AG08395 (cell line): ENCODE data around the gene TRIP11.

Experiments
- DNase-seq: peaks from one replicate; pipeline ENCODE4 v3.0.0; 2012; ENCODE audit warnings: mixed read lengths, low spot score

Gene TRIP11

DNA sequence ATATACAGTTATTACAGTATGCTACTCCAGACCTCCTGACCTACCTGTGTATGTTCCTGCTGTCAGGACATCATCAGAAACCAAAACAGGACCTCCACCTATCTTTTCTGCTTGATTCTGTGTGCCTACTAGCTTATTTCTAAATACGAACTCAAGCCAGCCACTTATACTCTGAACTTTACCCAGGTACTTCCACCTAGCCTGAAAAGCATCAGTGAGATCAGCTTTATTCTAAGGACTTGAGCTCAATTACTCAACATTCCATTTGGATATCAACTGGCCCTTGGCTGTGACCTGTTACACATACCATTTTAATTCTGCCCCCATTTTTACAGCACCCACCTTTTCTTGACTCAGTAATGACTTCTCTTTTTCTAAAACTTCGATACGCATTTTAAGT, 29.2 kb downstream of the TRIP11 start:
- no peak for DNase-seq

DNA sequence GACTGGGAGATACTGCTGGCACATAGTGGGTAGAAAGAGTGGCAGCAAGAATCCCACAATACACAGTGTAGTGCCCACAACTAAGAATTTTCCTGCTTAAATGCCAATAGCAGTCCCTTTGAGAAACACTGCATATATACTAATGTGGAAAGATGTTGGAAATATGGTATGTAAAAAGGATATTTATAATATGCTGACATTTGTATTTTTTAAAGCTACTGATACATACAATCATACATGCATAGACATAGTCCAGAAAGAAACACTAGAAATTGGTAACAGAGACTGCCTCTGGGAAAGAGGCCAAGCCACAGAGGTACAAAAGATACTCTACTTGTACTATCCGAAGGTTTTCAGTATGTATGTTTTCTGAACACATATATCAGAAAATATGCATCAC, 30.3 kb downstream of the TRIP11 start:
- DNase-seq: no peak

DNA sequence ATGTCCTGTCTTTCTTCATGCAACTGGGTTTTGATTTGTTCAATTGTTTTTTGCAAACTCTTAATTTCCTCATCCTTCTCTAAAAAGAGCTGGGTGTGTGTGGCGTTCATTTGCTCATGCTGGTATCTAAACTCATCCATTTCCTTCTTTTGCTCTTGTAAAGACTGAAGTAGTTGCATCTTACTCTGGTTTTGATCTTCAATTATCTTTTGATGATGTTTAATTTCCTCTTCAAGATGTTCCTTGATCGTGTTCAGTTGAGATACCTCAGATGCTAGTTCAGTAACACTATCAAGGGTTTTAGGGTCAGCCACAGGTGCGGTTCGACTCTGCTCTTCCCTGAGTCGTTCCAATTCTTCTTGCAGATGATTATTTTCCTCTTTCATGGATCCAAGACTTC, 34.8 kb downstream of the TRIP11 start:
- DNase-seq: no peak

DNA sequence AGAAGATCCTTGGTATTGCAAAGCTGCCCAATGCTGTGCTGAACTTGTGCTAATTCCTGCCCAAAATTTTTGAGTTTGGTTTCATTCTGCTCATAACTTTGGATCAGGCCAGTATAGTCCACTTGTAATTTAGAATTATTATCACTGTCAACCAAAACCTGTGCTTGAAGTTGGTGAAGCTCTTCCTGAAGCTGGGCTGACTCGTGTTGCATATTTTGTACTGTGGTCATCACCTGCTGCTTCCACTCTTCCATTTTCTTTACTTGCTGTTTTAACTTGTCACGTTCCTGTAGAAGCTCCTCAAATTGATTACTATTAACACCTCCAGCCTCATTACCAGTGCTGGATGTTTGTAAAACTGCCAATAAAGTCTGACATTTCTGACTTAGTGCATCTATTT, 35.8 kb downstream of the TRIP11 start:
- DNase-seq: no peak

GRCh38 chr14:91998667-91999570, 40.9 kb downstream of the TRIP11 start:
- no peak for DNase-seq

DNA sequence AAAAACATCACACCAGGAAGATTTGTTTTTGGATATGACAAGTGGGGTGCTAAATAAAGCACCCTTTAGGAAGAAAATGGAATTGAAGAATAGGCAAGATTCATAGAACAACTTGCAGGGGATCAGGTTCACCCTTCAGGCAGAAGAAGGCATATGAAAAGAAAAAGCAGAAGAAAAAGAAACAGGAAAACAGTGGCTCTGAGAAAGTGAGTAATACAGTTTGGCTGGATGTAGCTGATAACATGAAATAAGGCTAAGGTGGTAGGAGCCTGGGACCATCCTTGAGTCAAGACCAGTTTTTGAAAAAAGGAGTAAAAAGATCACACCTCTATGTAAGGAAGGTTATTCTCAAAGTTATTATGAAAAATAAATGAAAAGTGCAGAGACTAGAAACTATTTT, 42.4 kb downstream of the TRIP11 start:
- DNase-seq: no peak

- DNase-seq: peak; percentile 67
These were observed 42.9 kb downstream of the TRIP11 start for GRCh38 chr14:91996948-91997371.

GRCh38 chr14:91987192-91987591, 52.7 kb downstream of the TRIP11 start:
- no peak for DNase-seq

DNA sequence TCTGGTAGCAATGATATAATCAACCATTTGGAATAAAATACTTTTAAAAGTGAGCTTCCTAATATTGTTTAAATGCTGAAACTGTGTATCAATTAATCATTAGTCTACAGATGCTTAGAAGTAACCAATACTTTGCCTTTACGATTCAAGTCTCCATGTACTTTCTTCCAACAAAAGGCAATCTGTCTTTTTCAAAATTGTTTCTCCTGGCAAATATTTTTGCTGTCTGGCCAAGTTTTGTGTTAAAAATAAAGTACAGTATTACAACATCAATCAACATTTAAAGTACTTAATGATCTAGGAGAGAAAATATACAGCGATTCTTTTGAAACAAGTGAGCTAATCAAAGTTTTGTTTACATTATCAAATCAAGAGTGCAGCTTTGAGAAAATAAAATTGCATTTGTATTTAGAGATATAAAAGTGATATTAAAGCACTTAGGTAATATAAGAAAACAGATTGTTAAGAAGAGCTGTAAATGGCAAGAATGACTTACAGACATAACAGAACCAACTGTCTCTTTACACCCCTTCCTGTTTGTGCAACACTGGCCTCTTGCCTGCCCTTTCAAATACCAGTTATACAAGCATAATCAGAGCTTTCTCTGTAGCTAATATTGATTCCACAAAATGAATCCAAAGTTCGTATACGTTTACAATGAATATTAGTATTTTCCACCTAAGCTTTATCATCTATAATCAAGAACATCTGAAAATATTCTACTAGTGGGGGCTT, 54.2 kb downstream of the TRIP11 start:
- DNase-seq: no peak

DNA sequence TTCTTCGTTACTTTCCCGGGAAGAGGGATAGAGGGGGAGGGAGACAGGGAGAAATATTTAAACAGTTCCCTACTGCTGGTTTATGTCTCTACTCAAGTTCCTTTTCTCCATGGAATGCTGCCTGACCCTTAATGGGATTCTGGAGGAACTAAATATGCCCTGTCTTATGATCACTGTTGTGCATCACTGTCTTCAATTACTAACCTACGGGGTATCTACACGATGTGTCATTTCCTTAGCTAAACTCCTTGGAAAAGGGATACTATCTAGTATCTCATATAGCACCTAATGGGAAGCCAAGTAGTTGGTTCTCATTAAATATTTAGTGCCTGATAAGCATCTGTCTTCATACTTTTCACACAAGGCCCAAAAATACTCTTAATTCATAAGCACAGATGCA, 54.9 kb downstream of the TRIP11 start:
- peak; percentile 18 for DNase-seq

GRCh38 chr14:91983588-91983987, 56.3 kb downstream of the TRIP11 start:
- DNase-seq: no peak

DNA sequence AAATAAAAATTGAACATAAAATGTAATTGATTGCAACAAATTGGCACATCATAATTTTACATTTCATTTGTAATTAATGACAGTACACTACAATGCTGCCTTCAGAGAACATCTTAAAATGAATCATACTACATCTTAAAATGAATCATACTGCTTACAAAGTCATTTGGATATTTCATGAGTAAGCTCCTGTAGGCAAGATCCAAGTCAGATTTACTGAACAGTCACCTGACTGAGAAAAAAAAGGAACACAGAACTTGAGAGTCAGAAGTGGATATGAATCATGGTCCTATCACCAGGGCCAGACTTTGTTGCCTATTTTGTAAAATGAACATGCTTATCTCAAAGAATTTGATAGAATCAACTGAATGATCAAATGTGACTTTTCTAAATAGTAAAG, 59.7 kb downstream of the TRIP11 start:
- peak; percentile 84 for DNase-seq

DNA sequence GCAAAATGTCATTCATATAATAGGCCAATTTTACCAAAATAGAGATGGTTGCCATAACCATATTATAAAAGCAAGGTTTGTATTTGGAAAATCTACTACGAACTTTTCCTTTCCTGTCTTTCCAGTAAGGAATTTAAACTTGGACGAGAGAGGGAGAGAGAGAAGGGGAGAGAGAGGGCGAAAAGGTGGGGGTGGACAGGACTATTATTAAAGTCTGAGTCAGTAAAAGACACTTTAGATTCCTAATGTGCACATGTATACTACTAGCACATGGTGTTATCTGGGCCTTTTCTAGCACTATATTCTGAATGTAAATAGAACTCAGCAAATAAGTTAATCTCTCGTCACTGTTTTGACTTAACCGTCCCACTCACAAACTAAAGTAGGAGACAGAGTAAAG, 62.0 kb downstream of the TRIP11 start:
- no peak for DNase-seq

DNA sequence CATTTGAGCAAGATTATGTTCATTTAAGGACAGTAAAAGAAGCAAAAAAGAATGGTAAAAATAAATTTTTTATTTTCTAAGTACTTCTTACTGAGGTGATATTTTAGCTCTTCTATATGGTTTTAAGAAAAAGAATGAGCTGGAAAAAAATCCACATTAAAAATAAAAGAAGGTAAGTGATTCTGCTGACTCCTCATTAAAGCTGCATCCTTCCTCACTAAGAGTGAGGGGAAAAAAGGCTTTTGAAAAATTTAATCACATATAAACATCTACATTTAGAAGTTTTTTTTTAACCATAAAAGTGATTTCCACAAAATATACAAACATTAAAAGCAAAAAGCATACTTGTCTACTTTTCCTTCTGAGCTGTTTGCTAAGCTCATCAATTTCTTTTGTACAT, 64.1 kb downstream of the TRIP11 start:
- DNase-seq: no peak

DNA sequence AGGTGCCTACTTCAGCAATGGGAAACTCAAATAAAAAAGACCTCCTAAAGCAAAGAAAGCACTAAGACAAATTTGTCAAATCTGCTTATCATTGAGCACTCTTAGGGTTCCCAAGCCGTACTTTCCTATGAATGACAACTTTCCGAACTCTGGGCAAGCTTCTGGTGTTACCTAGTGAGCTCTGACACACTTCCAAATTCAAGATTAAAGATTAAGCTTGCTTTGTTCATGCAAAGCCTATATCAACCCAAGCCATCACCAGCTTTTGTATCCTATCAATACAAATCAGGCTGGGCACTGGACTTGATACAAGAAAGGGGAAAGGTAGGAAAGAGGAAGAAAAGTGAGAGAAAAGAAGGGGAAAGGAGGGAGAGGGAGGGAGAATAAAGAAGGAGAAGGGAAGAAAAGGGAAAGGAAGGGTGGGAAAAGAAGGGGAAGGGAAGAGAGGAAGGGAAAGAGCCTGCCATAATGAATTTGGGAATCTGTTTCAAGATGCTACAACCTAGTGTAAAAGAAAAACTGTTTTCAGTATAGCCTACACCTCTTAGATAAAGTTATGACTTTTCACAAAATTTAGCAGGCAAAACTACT, 68.6 kb downstream of the TRIP11 start:
- no peak for DNase-seq

DNA sequence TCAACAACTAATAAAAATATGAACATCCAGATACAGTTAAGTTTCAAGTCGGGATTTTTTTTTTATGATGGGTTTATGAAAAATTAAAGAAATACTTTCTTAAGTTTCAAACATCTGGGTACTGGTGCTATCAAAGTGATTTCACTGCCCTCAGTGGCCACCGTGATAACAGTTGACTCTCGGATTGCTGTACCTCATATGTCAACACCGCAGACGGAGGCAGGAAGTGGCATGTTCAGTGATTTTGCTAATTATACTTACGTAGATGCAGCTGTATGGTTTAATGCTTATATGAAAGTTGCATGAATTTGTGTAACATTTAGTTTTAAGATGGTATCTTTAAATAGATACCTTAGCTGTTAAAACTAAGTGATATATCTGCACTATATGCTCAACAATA, 71.6 kb downstream of the TRIP11 start:
- DNase-seq: no peak

DNA sequence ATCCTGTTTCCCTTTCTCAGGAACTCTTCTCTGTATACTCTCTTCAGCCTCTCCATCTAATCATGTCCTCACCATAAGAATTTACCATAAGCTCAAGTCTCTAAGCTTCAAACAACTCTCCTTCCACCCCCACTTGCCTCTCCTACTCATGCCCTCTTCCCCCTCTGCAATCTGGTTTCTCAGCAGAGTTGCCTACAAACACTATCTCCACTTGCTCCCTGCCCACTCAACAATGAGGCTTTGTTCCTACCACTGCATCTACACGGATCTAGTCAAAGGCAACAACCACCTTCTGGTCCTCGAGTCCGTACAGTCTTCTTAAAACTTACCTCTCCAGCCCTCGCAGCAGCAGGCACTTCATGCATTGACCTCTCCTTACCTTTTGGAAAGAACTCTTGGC, 75.1 kb downstream of the TRIP11 start:
- no peak for DNase-seq

DNA sequence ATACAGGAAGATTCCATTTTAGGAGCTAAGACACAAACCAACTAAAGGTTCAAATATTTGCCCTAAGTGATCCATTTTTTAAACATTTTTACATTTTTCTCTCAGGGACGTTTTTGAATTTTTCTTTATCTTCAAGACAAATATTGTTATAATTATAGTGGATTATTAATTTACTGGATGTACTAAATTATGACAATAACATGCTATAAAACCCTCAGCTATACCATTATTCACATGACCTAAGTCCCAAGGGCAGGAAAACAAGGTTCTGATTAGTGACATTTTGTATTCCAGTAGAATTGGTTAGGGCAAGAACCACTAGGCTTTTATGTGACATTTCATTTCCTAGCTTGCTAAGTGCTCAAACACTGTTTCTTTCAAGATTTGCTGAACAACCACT, 75.8 kb downstream of the TRIP11 start:
- DNase-seq: no peak

DNA sequence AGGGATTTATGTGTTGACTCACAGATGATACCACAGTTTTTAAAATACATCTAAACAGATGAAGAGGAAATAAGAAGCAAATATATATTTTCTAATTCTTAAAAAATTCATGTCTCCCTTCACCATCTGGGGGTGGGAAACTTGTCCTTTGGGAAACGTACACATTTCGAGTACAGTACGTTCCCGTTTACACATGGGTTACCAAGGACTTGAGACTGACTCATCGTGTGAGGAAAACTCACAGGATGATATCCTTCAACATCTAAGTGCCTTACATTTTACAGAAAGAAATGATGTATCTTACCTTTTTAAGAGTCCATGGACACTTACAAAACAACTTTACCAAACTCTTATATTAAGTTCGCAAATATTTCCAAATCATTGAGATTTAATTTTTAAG, 76.4 kb downstream of the TRIP11 start:
- DNase-seq: no peak

GRCh38 chr14:91961297-91962220, 78.3 kb downstream of the TRIP11 start:
- DNase-seq: no peak

DNA sequence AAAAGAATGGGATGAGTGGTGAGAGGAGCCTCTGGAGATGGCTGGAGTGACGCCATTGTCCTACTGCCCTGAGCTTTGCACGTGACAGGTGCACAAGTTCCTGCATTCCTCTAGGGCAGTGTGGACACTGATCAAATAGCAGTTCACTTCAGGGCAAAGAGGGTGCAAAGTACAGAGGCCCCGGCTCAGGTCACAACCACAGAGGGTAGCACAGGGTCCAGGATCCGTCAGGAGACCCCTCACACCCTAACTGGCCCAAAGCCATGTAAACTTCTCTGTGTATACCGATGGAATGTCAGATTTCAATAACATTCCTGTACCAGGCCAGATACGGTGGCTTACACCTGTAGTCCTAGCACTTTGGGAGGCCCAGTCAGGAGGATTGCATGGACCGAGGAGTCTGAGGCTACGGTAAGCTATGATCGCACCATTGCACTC, 82.0 kb downstream of the TRIP11 start:
- no peak for DNase-seq

- DNase-seq: no peak
These were observed 83.2 kb downstream of the TRIP11 start for GRCh38 chr14:91956616-91957015.
